HUES64 (cell line): ENCODE results near the gene KAZN.

Source experiments
- H3K27ac ChIP-seq: 2 replicates; pipeline ENCODE4 v1.7.0; 2013; ENCODE audit warnings: low read depth, low read length, inconsistent platforms
- H3K27me3 ChIP-seq: 2 replicates; pipeline ENCODE4 v1.6.1; 2013; ENCODE audit warnings: mild to moderate bottlenecking, low read length; ENCODE audit not compliant: insufficient read depth
- H3K36me3 ChIP-seq: 2 replicates; pipeline ENCODE4 v1.6.1; 2013; ENCODE audit warnings: mild to moderate bottlenecking, low read length; ENCODE audit not compliant: insufficient read depth
- H3K4me1 ChIP-seq: 2 replicates; pipeline ENCODE4 v1.6.1; 2013; ENCODE audit warnings: mild to moderate bottlenecking, low read length, moderate library complexity; ENCODE audit not compliant: insufficient read depth
- H3K4me3 ChIP-seq: 2 replicates; pipeline ENCODE4 v1.5.1; 2013; ENCODE audit warnings: mild to moderate bottlenecking, low read length, moderate library complexity
- H3K9ac ChIP-seq: 2 replicates; pipeline ENCODE4 v1.6.1; 2013; ENCODE audit warnings: mild to moderate bottlenecking, low read depth, low read length
- H3K9me3 ChIP-seq: 2 replicates; pipeline ENCODE4 v1.6.1; 2013; ENCODE audit warnings: low read depth, low read length; ENCODE audit not compliant: insufficient read depth
- WGBS: fragments of 150-250, 120-280 bp; methylation state at CpG from one replicate; pipeline ENCODE4 v1.1.7; 2013; ENCODE audit warnings: missing lambda C conversion rate; 5-methylcytosine and 5-hydroxymethylcytosine counted together

KAZN gene

GRCh38 chr1:14907416-14907815 lies 308.9 kb downstream of the KAZN start:
- no peak overlapping the region for H3K27ac ChIP-seq
- H3K36me3 ChIP-seq, result no peaks in the 10 kb centered on the region
- H3K4me1 ChIP-seq, result peaks cover 4% of the 10 kb centered on the region; the same call in 1 of the 2 replicates
- 93% methylated on average over 5 of the region's 5 CpGs for WGBS
- no peaks in the 10 kb centered on the region for H3K27me3 ChIP-seq
- no peak overlapping the region for H3K4me3 ChIP-seq
- H3K9ac ChIP-seq, result no peak overlapping the region
- no peaks in the 10 kb centered on the region for H3K9me3 ChIP-seq

DNA sequence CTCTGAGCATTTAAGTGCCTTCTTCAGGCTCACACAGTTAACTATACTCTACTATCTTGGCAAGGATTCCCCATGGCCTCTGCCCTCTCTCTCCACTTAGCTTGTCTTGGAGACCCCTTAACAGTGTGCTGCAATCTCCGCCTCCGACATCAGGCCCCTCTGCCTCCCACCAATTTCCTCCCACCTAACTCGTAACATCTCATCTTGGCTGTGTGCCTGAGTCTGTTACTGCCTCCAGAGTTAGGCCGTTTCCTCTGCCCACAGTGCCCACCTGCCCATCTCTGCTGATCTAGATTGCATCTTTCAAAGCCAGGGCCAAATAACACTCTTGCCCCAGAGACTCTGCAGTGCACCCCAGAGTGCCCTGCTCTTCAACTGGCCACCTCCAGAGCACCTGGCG lies 310.8 kb downstream of the KAZN start:
- Histone ChIP-seq H3K9ac (no peak overlapping the region), H3K4me3 (no peak overlapping the region), H3K27ac (no peak overlapping the region), H3K9me3 (no peaks in the 10 kb centered on the region), H3K36me3 (no peaks in the 10 kb centered on the region), H3K27me3 (no peaks in the 10 kb centered on the region), H3K4me1 (peaks cover 10% of the 10 kb centered on the region)
- 97% methylated on average over 5 of the region's 5 CpGs for whole genome bisulfite sequencing

DNA sequence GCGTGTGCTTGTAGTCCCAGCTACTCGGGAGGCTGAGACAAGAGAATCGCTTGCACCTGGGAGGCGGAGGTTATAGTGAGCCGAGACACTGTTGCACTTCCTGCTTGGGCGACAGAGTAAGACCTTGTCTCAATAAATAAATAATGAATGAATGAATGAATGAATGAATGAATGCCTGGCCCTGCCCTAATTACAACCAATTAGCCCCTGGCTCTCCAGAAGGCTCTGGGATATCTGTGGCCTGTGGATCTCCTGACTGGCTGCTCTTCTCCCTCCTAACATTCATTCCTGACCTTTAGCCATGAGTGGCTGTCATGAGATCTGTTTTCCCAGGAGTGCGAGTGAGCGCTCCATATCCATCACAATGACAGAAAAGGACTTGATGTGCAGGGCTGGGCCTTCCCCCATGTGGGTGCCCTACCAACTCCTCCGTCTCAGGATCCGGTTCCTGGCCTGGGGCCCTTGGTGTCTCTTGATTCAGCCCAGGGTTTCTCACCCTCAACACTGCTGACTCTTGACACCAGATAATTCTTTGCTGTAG lies 311.5 kb downstream of the KAZN start:
- Histone ChIP-seq H3K9ac (no peak overlapping the region), H3K27ac (no peak overlapping the region), H3K4me3 (no peak overlapping the region), H3K36me3 (no peaks in the 10 kb centered on the region), H3K4me1 (peaks cover 10% of the 10 kb centered on the region), H3K27me3 (no peaks in the 10 kb centered on the region), H3K9me3 (no peaks in the 10 kb centered on the region)
- WGBS, result 78% methylated on average over 10 of the region's 10 CpGs

DNA sequence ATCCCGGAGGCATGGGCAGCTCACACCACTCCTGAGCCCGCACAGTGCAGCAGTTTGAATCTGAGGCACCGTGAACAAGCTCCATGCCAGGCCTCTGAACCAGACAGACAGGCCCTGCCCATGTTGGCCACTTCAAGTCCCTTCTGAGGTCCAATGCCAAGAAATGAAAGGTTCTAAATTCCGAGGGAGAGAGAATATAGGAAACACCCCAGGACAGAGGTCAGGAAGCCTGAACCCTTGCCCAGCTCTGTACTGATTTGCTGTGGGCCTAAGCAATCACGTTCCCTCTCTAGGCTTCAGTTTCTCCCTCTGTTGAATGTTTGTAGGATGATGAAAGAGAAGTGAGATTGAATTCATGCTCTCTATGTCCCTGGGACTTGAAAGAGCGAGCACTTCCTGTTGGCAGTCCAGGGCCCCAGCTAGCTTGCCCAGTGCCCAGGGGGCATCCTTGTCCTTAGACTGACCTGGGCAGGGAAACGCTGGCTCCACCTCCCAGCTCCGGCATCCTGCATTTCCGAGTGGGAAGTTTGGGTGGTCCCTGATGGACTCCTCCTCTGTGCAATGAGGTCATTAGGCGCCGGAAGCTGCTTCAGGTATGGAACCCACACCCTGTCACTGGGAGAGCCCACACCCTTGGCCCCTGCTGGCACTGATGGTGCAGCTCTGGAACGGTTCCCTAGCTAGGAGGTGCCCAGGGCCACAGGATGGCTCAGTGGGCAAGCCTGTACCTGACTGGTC lies 312.7 kb downstream of the KAZN start:
- Histone ChIP-seq H3K9me3 (no peaks in the 10 kb centered on the region), H3K36me3 (no peaks in the 10 kb centered on the region), H3K27ac (no peak overlapping the region), H3K27me3 (no peaks in the 10 kb centered on the region), H3K4me3 (no peak overlapping the region), H3K9ac (no peak overlapping the region), H3K4me1 (peaks cover 10% of the 10 kb centered on the region)
- WGBS, result 92% methylated on average over 12 of the region's 12 CpGs

DNA sequence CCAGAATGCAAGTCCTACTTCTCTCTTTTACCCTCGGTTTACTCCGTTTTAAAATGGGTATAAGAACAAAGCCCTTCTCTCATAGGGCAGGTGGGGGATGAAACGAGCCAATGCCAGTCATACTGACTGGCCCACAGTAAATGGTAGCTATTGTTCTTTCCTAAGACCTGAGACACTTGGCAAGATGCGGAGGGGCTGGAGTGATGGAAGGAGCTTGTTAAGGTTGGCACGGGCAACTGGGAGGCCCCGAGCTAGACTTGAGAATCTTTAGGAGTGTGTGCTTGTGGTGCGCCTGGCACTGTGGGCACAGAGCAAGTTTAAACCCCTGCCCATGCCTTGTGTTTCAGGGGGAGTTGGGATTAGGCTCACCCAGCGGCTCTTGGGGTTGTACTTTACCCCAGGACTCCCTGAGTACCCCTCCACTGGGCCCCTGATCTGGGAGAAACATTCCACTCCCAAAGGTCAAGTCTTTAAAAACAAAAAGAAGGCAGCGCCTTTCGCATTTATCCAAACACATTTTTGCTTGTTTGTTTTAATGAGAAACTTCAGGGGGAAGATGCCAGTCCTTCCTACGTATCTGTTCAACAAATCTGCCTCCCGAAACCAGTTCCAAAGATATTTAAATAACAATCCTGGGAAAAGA lies 314.5 kb downstream of the KAZN start:
- no peaks in the 10 kb centered on the region for H3K36me3 ChIP-seq
- no peak overlapping the region for H3K9ac ChIP-seq
- 96% methylated on average over 11 of the region's 12 CpGs for WGBS
- no peak overlapping the region for H3K4me3 ChIP-seq
- H3K27me3 ChIP-seq, result no peaks in the 10 kb centered on the region
- H3K27ac ChIP-seq, result no peak overlapping the region
- H3K9me3 ChIP-seq, result no peaks in the 10 kb centered on the region
- peaks cover 10% of the 10 kb centered on the region for H3K4me1 ChIP-seq

DNA sequence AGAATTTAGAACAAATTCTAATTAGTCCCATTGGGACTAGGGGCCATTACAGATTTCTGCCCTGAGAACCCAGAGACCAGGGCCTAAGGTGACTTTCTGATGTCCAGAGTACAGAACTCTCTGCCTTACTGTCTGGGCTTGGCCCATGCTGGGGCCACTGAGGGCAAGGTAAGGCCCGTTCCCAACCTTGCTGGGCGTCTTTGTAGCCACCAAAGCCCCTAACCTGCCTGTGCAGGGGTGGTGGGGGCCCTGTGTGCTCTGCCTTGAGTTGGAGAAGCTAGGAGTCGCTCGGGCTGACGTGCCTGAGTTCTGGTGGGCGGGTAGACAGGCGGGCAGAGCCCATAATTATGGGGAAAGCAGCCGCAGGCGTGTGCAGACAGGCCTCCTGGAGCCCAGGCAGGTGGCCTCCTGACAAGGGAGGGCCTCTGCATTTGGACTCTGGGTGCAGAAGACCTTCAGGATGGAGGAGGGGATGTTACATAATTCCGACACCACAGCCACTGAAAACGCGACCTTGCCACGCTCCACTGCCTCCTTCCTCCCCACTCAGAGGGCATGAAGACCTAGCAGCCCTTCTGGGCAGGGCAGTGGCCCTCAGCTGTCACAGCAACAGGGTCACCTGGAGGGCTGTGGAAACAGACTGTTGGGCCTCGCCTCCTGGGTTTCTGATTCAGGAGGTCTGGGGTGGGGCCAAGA lies 315.1 kb downstream of the KAZN start:
- Histone ChIP-seq H3K36me3 (no peaks in the 10 kb centered on the region), H3K9me3 (no peaks in the 10 kb centered on the region), H3K4me1 (peaks cover 10% of the 10 kb centered on the region), H3K4me3 (no peak overlapping the region), H3K27me3 (no peaks in the 10 kb centered on the region), H3K9ac (no peak overlapping the region), H3K27ac (no peak overlapping the region)
- WGBS, result 88% methylated on average over 14 of the region's 14 CpGs

- 76% methylated on average over 11 of the region's 11 CpGs for WGBS
- H3K4me3 ChIP-seq, result no peak overlapping the region
- no peak overlapping the region for H3K9ac ChIP-seq
- H3K9me3 ChIP-seq, result no peaks in the 10 kb centered on the region
- no peaks in the 10 kb centered on the region for H3K27me3 ChIP-seq
- H3K4me1 ChIP-seq, result peaks cover 10% of the 10 kb centered on the region
- no peak overlapping the region for H3K27ac ChIP-seq
- H3K36me3 ChIP-seq, result no peaks in the 10 kb centered on the region
Measured at GRCh38 chr1:14914351-14914988, 316.0 kb downstream of the KAZN start.

DNA sequence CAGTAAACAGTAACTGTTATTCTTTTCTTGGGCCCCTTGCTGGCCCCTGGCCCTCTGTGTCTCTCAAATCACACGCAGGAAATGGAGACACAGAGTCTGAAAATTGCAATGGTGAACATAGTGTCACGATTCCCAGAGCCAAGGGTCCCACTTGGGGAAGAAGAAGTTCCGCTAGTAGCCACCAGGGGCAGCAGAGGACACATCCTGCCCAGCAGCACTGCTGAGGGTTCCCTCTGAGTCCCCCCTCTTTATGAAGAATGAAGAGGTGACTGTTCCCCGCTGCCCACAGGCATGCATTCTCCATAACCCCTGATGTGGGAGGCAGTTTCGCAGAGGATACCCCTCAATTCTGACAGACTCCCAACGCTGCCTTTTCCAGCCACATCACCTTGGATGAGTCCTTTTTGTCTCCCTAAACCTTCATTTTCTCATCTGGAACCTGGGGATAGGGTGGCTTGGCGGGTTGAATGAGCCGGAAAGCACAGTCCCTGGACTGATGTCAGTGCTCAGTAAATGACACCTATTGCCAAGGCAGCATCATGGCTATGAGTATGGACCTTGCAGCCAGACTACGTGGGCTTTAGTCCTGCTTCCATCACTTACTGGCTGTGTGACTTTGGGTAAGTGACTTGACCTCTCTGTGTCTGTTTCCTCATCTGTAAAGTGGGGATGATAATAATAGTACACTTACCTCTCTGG lies 317.0 kb downstream of the KAZN start:
- Histone ChIP-seq H3K4me3 (no peak overlapping the region), H3K9me3 (no peaks in the 10 kb centered on the region), H3K9ac (no peak overlapping the region), H3K36me3 (no peaks in the 10 kb centered on the region), H3K27me3 (no peaks in the 10 kb centered on the region), H3K27ac (no peak overlapping the region), H3K4me1 (peaks cover 7% of the 10 kb centered on the region)
- WGBS, result 61% methylated on average over 9 of the region's 9 CpGs

- Histone ChIP-seq H3K27me3 (peaks cover 7% of the 10 kb centered on the region), H3K4me1 (no peaks in the 10 kb centered on the region), H3K9me3 (no peaks in the 10 kb centered on the region), H3K27ac (no peak overlapping the region), H3K9ac (no peak overlapping the region), H3K4me3 (no peak overlapping the region), H3K36me3 (no peaks in the 10 kb centered on the region)
- 96% methylated on average over 10 of the region's 10 CpGs for WGBS
Measured at GRCh38 chr1:14919289-14919688, 320.8 kb downstream of the KAZN start.

- no peak overlapping the region for H3K9ac ChIP-seq
- no peak overlapping the region for H3K27ac ChIP-seq
- H3K36me3 ChIP-seq, result no peaks in the 10 kb centered on the region
- H3K9me3 ChIP-seq, result no peaks in the 10 kb centered on the region
- H3K4me3 ChIP-seq, result no peak overlapping the region
- H3K27me3 ChIP-seq, result peaks cover 10% of the 10 kb centered on the region
- 100% methylated on average over 3 of the region's 5 CpGs for WGBS
- no peaks in the 10 kb centered on the region for H3K4me1 ChIP-seq
Measured at GRCh38 chr1:14919751-14920150, 321.3 kb downstream of the KAZN start.
